Stomach (tissue), 4 donors: Measurements from ENCODE around the gene FAM83F.

ENCODE experiments used
- POLR2A ChIP-seq, 4 donors: fragments of 450-650 bp; IDR thresholded peaks; one replicate each; pipeline ENCODE4 v1.6.1; 2016; ENCODE audit warnings: antibody characterized with exemption in 4 of 4, control low read depth in 2 of 4, mild to moderate bottlenecking in 1 of 4, moderate library complexity in 1 of 4
- TF ChIP-seq, protein P1 (sequence below), 7 experiments: fragments of 450-650 bp in 4 of 7; fragments of 200-600 bp in 3 of 7; sonication (generic) in 3 of 7; IDR thresholded peaks; one replicate each; pipeline ENCODE4 v1.5.1; 2016 to 2019; ENCODE audit warnings: antibody characterized with exemption in 7 of 7, control low read depth in 2 of 7, mild to moderate bottlenecking in 1 of 7

DNA sequence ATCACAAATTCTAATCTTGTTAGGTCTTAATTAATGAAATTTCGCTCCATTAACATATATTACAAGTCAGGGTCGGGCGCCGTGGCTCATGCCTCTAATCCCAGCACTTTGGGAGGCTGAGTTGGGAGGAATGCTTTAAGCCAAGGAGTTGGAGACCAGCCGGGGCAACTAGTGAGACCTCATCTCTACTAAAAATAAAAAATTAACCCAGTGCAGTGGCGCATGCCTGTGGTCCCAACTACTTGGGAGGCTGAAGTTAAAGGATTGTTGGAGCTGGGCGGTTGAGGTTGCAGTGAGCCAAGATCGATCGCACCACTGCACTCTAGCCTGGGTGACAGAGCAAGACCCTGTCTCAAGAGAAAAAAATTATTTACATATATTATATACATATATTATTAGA, 32.7 kb upstream of the FAM83F start:
- TF ChIP-seq, protein P1, sequence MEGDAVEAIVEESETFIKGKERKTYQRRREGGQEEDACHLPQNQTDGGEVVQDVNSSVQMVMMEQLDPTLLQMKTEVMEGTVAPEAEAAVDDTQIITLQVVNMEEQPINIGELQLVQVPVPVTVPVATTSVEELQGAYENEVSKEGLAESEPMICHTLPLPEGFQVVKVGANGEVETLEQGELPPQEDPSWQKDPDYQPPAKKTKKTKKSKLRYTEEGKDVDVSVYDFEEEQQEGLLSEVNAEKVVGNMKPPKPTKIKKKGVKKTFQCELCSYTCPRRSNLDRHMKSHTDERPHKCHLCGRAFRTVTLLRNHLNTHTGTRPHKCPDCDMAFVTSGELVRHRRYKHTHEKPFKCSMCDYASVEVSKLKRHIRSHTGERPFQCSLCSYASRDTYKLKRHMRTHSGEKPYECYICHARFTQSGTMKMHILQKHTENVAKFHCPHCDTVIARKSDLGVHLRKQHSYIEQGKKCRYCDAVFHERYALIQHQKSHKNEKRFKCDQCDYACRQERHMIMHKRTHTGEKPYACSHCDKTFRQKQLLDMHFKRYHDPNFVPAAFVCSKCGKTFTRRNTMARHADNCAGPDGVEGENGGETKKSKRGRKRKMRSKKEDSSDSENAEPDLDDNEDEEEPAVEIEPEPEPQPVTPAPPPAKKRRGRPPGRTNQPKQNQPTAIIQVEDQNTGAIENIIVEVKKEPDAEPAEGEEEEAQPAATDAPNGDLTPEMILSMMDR (IDR thresholded peaks at IDR 0.05): no peak
- no peak for TF ChIP-seq POLR2A (IDR thresholded peaks at IDR 0.05)
